ENCODE results near the gene TTC24. TPM values are rescaled to one million over a fixed set of nuclear protein-coding genes. Genes with fewer than 3 reads are reported as not detected.

Gene TTC24
- total RNA-seq = not detected

DNA sequence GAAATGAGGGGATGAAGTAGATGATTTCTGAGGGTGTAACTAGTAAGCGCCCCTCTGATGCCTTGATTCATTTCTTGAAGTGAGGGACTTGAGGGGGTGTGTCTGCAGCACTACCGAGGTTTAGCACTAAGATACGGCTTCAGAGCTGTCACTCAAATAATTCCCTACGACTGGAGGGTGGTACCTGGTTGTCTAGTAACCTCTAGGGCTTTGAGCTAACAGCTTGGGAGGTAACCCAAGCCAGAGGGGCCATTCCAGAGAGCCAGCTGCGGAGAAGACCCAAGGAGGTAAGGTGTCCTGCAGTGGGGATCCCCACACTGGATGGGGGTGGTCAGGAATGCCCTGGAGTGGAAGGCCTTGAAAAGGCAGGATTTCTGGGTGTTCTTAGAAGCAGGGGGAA is at the start of gene TTC24:
Gene TTC24, plus strand, starts transcription at position 252 of the 400 bp plus-strand sequence. CDS start 1,642 bp downstream, outside the sequence.
- H3K9me3 ChIP-seq = no peaks in the 10 kb centered on the region
- no peaks in the 10 kb centered on the region for H3K27me3 ChIP-seq
- H3K27ac ChIP-seq = no peak within 1 kb of the TSS
- TF ChIP-seq, protein P1, sequence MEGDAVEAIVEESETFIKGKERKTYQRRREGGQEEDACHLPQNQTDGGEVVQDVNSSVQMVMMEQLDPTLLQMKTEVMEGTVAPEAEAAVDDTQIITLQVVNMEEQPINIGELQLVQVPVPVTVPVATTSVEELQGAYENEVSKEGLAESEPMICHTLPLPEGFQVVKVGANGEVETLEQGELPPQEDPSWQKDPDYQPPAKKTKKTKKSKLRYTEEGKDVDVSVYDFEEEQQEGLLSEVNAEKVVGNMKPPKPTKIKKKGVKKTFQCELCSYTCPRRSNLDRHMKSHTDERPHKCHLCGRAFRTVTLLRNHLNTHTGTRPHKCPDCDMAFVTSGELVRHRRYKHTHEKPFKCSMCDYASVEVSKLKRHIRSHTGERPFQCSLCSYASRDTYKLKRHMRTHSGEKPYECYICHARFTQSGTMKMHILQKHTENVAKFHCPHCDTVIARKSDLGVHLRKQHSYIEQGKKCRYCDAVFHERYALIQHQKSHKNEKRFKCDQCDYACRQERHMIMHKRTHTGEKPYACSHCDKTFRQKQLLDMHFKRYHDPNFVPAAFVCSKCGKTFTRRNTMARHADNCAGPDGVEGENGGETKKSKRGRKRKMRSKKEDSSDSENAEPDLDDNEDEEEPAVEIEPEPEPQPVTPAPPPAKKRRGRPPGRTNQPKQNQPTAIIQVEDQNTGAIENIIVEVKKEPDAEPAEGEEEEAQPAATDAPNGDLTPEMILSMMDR (IDR thresholded peaks at IDR 0.05) = no peak
- TF ChIP-seq POLR2A (IDR thresholded peaks at IDR 0.05) (no peak), POLR2AphosphoS5 (IDR thresholded peaks at IDR 0.05; ENCODE audit: insufficient read depth in 1 of 2, low read depth in 1 of 2) (no peak)
- no peaks in the 10 kb centered on the region for H3K4me1 ChIP-seq
- DNase-seq (ENCODE audit: extremely low spot score in 2 of 2) = no peak
- intact Hi-C loops (cut with DNase I) = no loop called here
- no peaks in the 10 kb centered on the region for H3K36me3 ChIP-seq
- no peak within 1 kb of the TSS for H3K4me3 ChIP-seq

DNA sequence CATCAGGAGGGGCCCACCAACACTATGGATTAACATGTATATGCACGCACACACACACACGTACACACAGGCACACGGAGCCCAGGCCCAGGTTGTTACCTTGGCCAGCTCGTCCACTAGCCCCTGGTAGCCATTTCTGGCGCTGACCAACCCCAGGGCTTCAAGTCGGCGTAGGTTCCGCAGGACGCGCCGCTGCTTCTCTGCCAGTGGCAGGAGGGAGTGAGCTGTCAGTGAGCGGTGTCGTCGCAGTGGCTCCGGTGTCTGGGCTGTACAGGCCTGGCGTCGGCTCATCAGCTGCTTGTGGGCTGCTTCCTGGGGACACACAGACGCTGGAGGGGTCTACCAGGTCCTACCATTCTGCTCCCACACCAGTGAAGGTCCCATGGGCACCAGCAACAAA is 49.5 kb upstream of the TTC24 start:
- no peak overlapping the region for H3K4me3 ChIP-seq
- no peaks in the 10 kb centered on the region for H3K9me3 ChIP-seq
- DNase-seq (ENCODE audit: extremely low spot score in 2 of 2) = no peak
- no peaks in the 10 kb centered on the region for H3K27me3 ChIP-seq
- TF ChIP-seq POLR2A (IDR thresholded peaks at IDR 0.05) (no peak), POLR2AphosphoS5 (IDR thresholded peaks at IDR 0.05; ENCODE audit: insufficient read depth in 1 of 2, low read depth in 1 of 2) (no peak)
- TF ChIP-seq, protein P1 (IDR thresholded peaks at IDR 0.05) = no peak
- H3K4me1 ChIP-seq = no peaks in the 10 kb centered on the region
- H3K27ac ChIP-seq = no peak overlapping the region
- H3K36me3 ChIP-seq = no peaks in the 10 kb centered on the region
- intact Hi-C loops (cut with DNase I) = no loop called here

- Histone ChIP-seq H3K9me3 (no peaks in the 10 kb centered on the region), H3K27ac (no peak overlapping the region), H3K4me1 (no peaks in the 10 kb centered on the region), H3K36me3 (no peaks in the 10 kb centered on the region), H3K4me3 (no peak overlapping the region), H3K27me3 (no peaks in the 10 kb centered on the region)
- no peak for DNase-seq (ENCODE audit: extremely low spot score in 2 of 2)
- TF ChIP-seq POLR2A (IDR thresholded peaks at IDR 0.05) (no peak), POLR2AphosphoS5 (IDR thresholded peaks at IDR 0.05; ENCODE audit: insufficient read depth in 1 of 2, low read depth in 1 of 2) (no peak)
- TF ChIP-seq, protein P1 (IDR thresholded peaks at IDR 0.05) = no peak
- intact Hi-C loops (cut with DNase I) = no loop called here
Measured at GRCh38 chr1:156532374-156532773, 47.1 kb upstream of the TTC24 start.

GRCh38 chr1:156533568-156534220 is 45.8 kb upstream of the TTC24 start:
- H3K9me3 ChIP-seq = no peaks in the 10 kb centered on the region
- DNase-seq (ENCODE audit: extremely low spot score in 2 of 2) = no peak
- no peaks in the 10 kb centered on the region for H3K36me3 ChIP-seq
- H3K4me1 ChIP-seq = no peaks in the 10 kb centered on the region
- TF ChIP-seq, protein P1 (IDR thresholded peaks at IDR 0.05) = no peak
- TF ChIP-seq POLR2AphosphoS5 (IDR thresholded peaks at IDR 0.05; ENCODE audit: insufficient read depth in 1 of 2, low read depth in 1 of 2) (no peak), POLR2A (IDR thresholded peaks at IDR 0.05) (no peak)
- intact Hi-C loops (cut with DNase I) = no loop called here
- H3K27ac ChIP-seq = no peak overlapping the region
- H3K4me3 ChIP-seq = no peak overlapping the region
- H3K27me3 ChIP-seq = no peaks in the 10 kb centered on the region

DNA sequence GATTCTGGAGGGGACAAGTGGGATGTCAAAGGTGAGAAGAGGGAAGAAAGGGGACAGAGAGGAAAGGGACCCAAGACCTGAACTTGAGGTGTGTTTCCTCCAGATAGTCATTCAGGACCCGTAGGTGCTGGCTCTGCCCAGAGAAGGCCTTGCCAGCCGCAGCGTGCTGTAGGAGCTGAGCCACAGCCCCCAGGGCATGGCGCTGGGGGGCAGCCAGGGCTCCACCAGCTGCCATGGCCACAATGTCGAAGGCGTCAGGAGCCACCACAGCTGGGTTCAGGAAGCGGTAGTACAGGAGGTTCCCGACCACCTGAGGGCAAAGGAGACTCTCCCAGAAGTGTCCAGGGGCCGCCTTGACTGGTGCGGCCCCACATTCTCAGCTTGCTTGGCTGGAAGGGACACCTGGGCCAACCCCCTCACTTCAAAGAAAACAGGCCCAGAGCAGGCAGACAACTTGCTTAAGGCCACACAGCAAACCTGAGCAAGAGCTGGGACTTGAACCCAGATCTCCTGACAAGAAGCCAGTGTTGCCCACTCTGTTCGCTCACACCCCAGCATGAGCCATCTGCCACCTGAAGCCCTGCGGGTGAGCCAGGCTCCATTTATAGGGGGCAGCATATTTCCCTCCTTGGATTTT is 45.0 kb upstream of the TTC24 start:
- DNase-seq (ENCODE audit: extremely low spot score in 2 of 2) = no peak
- Histone ChIP-seq H3K36me3 (no peaks in the 10 kb centered on the region), H3K9me3 (no peaks in the 10 kb centered on the region), H3K4me3 (no peak overlapping the region), H3K27ac (no peak overlapping the region), H3K27me3 (no peaks in the 10 kb centered on the region), H3K4me1 (no peaks in the 10 kb centered on the region)
- TF ChIP-seq POLR2A (IDR thresholded peaks at IDR 0.05) = no peak
- no peak for TF ChIP-seq POLR2AphosphoS5 (IDR thresholded peaks at IDR 0.05; ENCODE audit: insufficient read depth in 1 of 2, low read depth in 1 of 2)
- TF ChIP-seq, protein P1 (IDR thresholded peaks at IDR 0.05) = no peak
- intact Hi-C loops (cut with DNase I) = no loop called here
